ENCODE results near the gene PGBD5. TPM values are rescaled to one million over a fixed set of nuclear protein-coding genes. Genes with fewer than 3 reads are reported as not detected.

PGBD5 gene
- total and polyA plus RNA-seq, 2 donors (not counting 1 experiment from before 2014, with no cell fraction given) = 0.10 to 0.17 TPM

GRCh38 chr1:230352537-230352936 lies 73.6 kb downstream of the PGBD5 start:
- Histone ChIP-seq H3K36me3 (ENCODE audit: control insufficient read depth, insufficient read depth, low read length) (no peaks in the 10 kb centered on the region), H3K4me2 (ENCODE audit: extremely low read depth, insufficient read depth, low read length) (no peak overlapping the region), H2AFZ (ENCODE audit: low read length) (no peak overlapping the region), H3K9ac (ENCODE audit: insufficient read depth, low read length) (no peak overlapping the region), H3K4me3 (replicated peaks in 1 of 4; ENCODE audit: control extremely low read depth in 1 of 4, insufficient read depth in 1 of 4, low read depth in 3 of 4, low read length in 4 of 4) (no peak overlapping the region), H3K9me3 (ENCODE audit: control insufficient read depth, insufficient read depth, low read depth, low read length) (no peaks in the 10 kb centered on the region), H3K79me2 (ENCODE audit: control insufficient read depth, insufficient read depth, low read length) (no peaks in the 10 kb centered on the region), H3K4me1 (ENCODE audit: control insufficient read depth, extremely low read depth, insufficient read depth, low read length) (no peaks in the 10 kb centered on the region), H3K27me3 (ENCODE audit: control insufficient read depth, insufficient read depth, low read length) (no peaks in the 10 kb centered on the region), H3K27ac (ENCODE audit: insufficient read depth, low read length) (no peak overlapping the region), H4K20me1 (ENCODE audit: control insufficient read depth, extremely low read depth, insufficient read depth, low read length) (no peaks in the 10 kb centered on the region)
- no peak for TF ChIP-seq EZH2 (IDR thresholded peaks at IDR 0.05; ENCODE audit: low read length, missing control alignments)
- TF ChIP-seq CTCF (conservative IDR thresholded peaks at IDR 0.05 in 1 of 2, IDR thresholded peaks at IDR 0.05 in 1 of 2; ENCODE audit: low read depth in 1 of 2, low read length in 2 of 2) = no peak
- no peak for DNase-seq (ENCODE audit: low read depth in 2 of 2)

DNA sequence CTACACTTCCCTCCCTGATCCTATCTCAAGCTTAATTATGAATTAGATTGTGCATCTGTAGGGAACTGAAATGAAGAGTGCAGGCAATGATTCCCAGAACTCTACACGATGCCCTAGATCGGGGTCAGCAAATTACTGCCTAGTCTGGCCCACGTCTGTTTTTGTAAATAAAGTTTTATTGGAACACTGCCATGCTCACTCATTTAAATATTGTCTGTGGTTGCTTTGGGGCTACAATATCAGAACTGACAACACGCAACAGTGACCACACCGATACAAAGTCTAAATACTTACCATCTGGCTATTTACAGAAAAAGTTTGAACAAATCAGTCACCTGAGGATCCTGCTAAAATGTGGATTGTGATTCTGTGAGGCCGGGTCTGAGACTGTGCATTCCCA lies 74.1 kb downstream of the PGBD5 start:
- H3K27me3 ChIP-seq (ENCODE audit: control insufficient read depth, insufficient read depth, low read length) = no peaks in the 10 kb centered on the region
- TF ChIP-seq CTCF (conservative IDR thresholded peaks at IDR 0.05 in 1 of 2, IDR thresholded peaks at IDR 0.05 in 1 of 2; ENCODE audit: low read depth in 1 of 2, low read length in 2 of 2) (no peak), EZH2 (IDR thresholded peaks at IDR 0.05; ENCODE audit: low read length, missing control alignments) (no peak)
- DNase-seq (ENCODE audit: low read depth in 2 of 2) = no peak

GRCh38 chr1:230351514-230351913 lies 74.6 kb downstream of the PGBD5 start:
- TF ChIP-seq EZH2 (IDR thresholded peaks at IDR 0.05; ENCODE audit: low read length, missing control alignments) (no peak), CTCF (conservative IDR thresholded peaks at IDR 0.05 in 1 of 2, IDR thresholded peaks at IDR 0.05 in 1 of 2; ENCODE audit: low read depth in 1 of 2, low read length in 2 of 2) (no peak)
- Histone ChIP-seq H3K4me2 (ENCODE audit: extremely low read depth, insufficient read depth, low read length) (no peak overlapping the region), H3K4me1 (ENCODE audit: control insufficient read depth, extremely low read depth, insufficient read depth, low read length) (no peaks in the 10 kb centered on the region)

More for the DNA sequence above, 74.1 kb downstream of the PGBD5 start:
- Histone ChIP-seq H3K27ac (ENCODE audit: insufficient read depth, low read length) (no peak overlapping the region), H3K9ac (ENCODE audit: insufficient read depth, low read length) (no peak overlapping the region), H3K79me2 (ENCODE audit: control insufficient read depth, insufficient read depth, low read length) (no peaks in the 10 kb centered on the region), H2AFZ (ENCODE audit: low read length) (no peak overlapping the region), H3K4me2 (ENCODE audit: extremely low read depth, insufficient read depth, low read length) (no peak overlapping the region), H3K9me3 (ENCODE audit: control insufficient read depth, insufficient read depth, low read depth, low read length) (no peaks in the 10 kb centered on the region), H3K4me1 (ENCODE audit: control insufficient read depth, extremely low read depth, insufficient read depth, low read length) (no peaks in the 10 kb centered on the region), H4K20me1 (ENCODE audit: control insufficient read depth, extremely low read depth, insufficient read depth, low read length) (no peaks in the 10 kb centered on the region), H3K36me3 (ENCODE audit: control insufficient read depth, insufficient read depth, low read length) (no peaks in the 10 kb centered on the region), H3K4me3 (replicated peaks in 1 of 4; ENCODE audit: control extremely low read depth in 1 of 4, insufficient read depth in 1 of 4, low read depth in 3 of 4, low read length in 4 of 4) (no peak overlapping the region)

More at GRCh38 chr1:230351514-230351913, 74.6 kb downstream of the PGBD5 start:
- Histone ChIP-seq H4K20me1 (ENCODE audit: control insufficient read depth, extremely low read depth, insufficient read depth, low read length) (no peaks in the 10 kb centered on the region), H3K4me3 (replicated peaks in 1 of 4; ENCODE audit: control extremely low read depth in 1 of 4, insufficient read depth in 1 of 4, low read depth in 3 of 4, low read length in 4 of 4) (no peak overlapping the region), H3K9me3 (ENCODE audit: control insufficient read depth, insufficient read depth, low read depth, low read length) (no peaks in the 10 kb centered on the region), H2AFZ (ENCODE audit: low read length) (no peak overlapping the region), H3K27ac (ENCODE audit: insufficient read depth, low read length) (no peak overlapping the region), H3K36me3 (ENCODE audit: control insufficient read depth, insufficient read depth, low read length) (no peaks in the 10 kb centered on the region), H3K79me2 (ENCODE audit: control insufficient read depth, insufficient read depth, low read length) (no peaks in the 10 kb centered on the region), H3K9ac (ENCODE audit: insufficient read depth, low read length) (no peak overlapping the region), H3K27me3 (ENCODE audit: control insufficient read depth, insufficient read depth, low read length) (no peaks in the 10 kb centered on the region)
- DNase-seq (ENCODE audit: low read depth in 2 of 2) = no peak

Measured in fibroblast of lung (primary cell).